ENCODE data around the gene RREB1. TPM values are rescaled to one million over a fixed set of nuclear protein-coding genes. Genes with fewer than 3 reads are reported as not detected.

The RREB1 gene
- polyA plus RNA-seq, 1 experiment: 2.6 TPM

- POLR2A ChIA-PET: no interaction called here
- CTCF ChIA-PET: interaction anchor here (0.9 to 1.4 kb wide), 4 partner anchors 11 to 99 kb away, joined by 3 to 4 read pairs (median 3); no protein-coding TSS in a partner anchor
- no peak overlapping the region for H3K27ac ChIP-seq (ENCODE audit: low read depth, low read length)
Measured at GRCh38 chr6:7138921-7139358, 31.2 kb downstream of the RREB1 start.

DNA sequence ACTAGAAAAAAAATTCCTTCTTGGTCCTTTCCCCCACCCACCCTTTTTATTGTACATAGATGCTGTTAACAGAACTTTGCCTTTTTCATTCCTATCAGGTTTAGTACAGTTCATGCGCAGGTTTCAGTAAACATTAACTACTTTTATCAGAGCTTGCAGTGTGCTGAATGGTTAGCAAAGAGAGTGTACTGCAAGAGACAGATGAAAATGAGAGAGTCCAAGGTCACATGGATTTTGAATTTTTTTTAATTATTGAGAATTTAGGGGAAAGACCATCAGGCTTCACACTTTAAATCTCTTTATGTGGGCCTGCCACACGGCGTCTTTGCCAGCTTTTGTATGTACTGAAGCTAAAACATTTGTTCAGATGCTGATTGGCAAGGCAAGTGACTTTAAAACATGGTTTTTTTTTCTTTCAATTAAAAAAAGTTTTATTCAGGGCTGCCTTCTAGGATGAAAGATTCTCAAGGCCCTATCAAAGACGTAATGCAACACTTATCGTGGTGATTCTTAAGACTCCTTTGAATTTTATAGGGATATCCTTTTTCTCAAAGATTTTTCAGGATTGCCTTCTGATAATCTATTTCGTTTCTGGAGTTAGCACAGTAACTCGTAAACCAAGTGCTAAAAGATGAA, 32.2 kb downstream of the RREB1 start:
- no peaks in the 10 kb centered on the region for H3K27me3 ChIP-seq (ENCODE audit: control insufficient read depth, insufficient read depth, low read length)
- H3K4me3 ChIP-seq (ENCODE audit: low read depth, low read length): no peak overlapping the region
- H3K27ac ChIP-seq (ENCODE audit: low read depth, low read length): no peak overlapping the region
- ChIA-PET CTCF (no interaction called here), POLR2A (no interaction called here)
- DNase-seq (ENCODE audit: low read depth, low spot score): no peak
- no peak for TF ChIP-seq CTCF (IDR thresholded peaks at IDR 0.05; ENCODE audit: low read depth, low read length)
- no peaks in the 10 kb centered on the region; the same call in 1 of the 2 replicates for H3K9me3 ChIP-seq (ENCODE audit: control insufficient read depth, insufficient read depth, low read length)

More at GRCh38 chr6:7138921-7139358, 31.2 kb downstream of the RREB1 start:
- DNase-seq (ENCODE audit: low read depth, low spot score): no peak
- no peak for TF ChIP-seq CTCF (IDR thresholded peaks at IDR 0.05; ENCODE audit: low read depth, low read length)
- H3K9me3 ChIP-seq (ENCODE audit: control insufficient read depth, insufficient read depth, low read length): no peaks in the 10 kb centered on the region; the same call in 1 of the 2 replicates
- no peaks in the 10 kb centered on the region for H3K27me3 ChIP-seq (ENCODE audit: control insufficient read depth, insufficient read depth, low read length)
- no peak overlapping the region for H3K4me3 ChIP-seq (ENCODE audit: low read depth, low read length)

GRCh38 chr6:7140631-7141378, 33.0 kb downstream of the RREB1 start:
- DNase-seq (ENCODE audit: low read depth, low spot score): no peak
- H3K27me3 ChIP-seq (ENCODE audit: control insufficient read depth, insufficient read depth, low read length): no peaks in the 10 kb centered on the region
- H3K27ac ChIP-seq (ENCODE audit: low read depth, low read length): peak overlapping the region; percentile 66
- H3K9me3 ChIP-seq (ENCODE audit: control insufficient read depth, insufficient read depth, low read length): no peaks in the 10 kb centered on the region; the same call in 1 of the 2 replicates
- ChIA-PET CTCF (no interaction called here), POLR2A (interaction anchor here (0.9 kb wide), 1 partner anchor 15 kb away, joined by 4 read pairs; no protein-coding TSS in a partner anchor)
- H3K4me3 ChIP-seq (ENCODE audit: low read depth, low read length): peak overlapping the region; percentile 65
- TF ChIP-seq CTCF (IDR thresholded peaks at IDR 0.05; ENCODE audit: low read depth, low read length): no peak

GRCh38 chr6:7142228-7142801, 34.6 kb downstream of the RREB1 start:
- no peak for DNase-seq (ENCODE audit: low read depth, low spot score)
- no peaks in the 10 kb centered on the region; the same call in 1 of the 2 replicates for H3K9me3 ChIP-seq (ENCODE audit: control insufficient read depth, insufficient read depth, low read length)
- ChIA-PET CTCF (no interaction called here), POLR2A (no interaction called here)
- H3K27ac ChIP-seq (ENCODE audit: low read depth, low read length): no peak overlapping the region
- H3K4me3 ChIP-seq (ENCODE audit: low read depth, low read length): no peak overlapping the region
- TF ChIP-seq CTCF (IDR thresholded peaks at IDR 0.05; ENCODE audit: low read depth, low read length): no peak
- H3K27me3 ChIP-seq (ENCODE audit: control insufficient read depth, insufficient read depth, low read length): no peaks in the 10 kb centered on the region
